Bronchial epithelial cell (primary cell): Measurements from ENCODE around the gene BCAR1. TPM values are rescaled to one million over a fixed set of nuclear protein-coding genes. Genes with fewer than 3 reads are reported as not detected.

Experiments
- DNase-seq: peaks from one replicate; pipeline ENCODE4 v3.0.0-alpha.2; 2010; ENCODE audit warnings: low read depth
- FAIRE-seq: peaks from 2 replicates; lab custom pipeline; 2011; peaks lifted over from hg19 to GRCh38; lab: Jason Lieb, UNC
- H3K27me3 ChIP-seq: 2 replicates; pipeline ENCODE4 v1.5.1; 2011; ENCODE audit warnings: low read length; ENCODE audit not compliant: control insufficient read depth, insufficient read depth
- H3K36me3 ChIP-seq: 2 replicates; pipeline ENCODE4 v1.5.1; 2011; ENCODE audit warnings: low read length; ENCODE audit not compliant: control insufficient read depth, insufficient read depth
- H3K4me3 ChIP-seq: 2 replicates; pipeline ENCODE4 v1.5.1; 2011; ENCODE audit warnings: mild to moderate bottlenecking, low read depth, low read length, control low read depth
- total RNA-seq: library from RNA; depleted of rRNA; stranded (reverse); fragments of >200 nt; gene quantifications from 2 replicates; pipeline ENCODE4 v1.2.1, GENCODE V29; 2014
- TF ChIP-seq, protein P1 (sequence below): IDR thresholded peaks from 2 replicates; pipeline ENCODE4 v1.5.1; 2011; ENCODE audit warnings: mild to moderate bottlenecking, moderate library complexity, low read length, control low read depth, inconsistent platforms; ENCODE audit not compliant: insufficient read depth, severe bottlenecking

Gene BCAR1
- total RNA-seq, 1 donor from 2014 or later, result 44.2 TPM

DNA sequence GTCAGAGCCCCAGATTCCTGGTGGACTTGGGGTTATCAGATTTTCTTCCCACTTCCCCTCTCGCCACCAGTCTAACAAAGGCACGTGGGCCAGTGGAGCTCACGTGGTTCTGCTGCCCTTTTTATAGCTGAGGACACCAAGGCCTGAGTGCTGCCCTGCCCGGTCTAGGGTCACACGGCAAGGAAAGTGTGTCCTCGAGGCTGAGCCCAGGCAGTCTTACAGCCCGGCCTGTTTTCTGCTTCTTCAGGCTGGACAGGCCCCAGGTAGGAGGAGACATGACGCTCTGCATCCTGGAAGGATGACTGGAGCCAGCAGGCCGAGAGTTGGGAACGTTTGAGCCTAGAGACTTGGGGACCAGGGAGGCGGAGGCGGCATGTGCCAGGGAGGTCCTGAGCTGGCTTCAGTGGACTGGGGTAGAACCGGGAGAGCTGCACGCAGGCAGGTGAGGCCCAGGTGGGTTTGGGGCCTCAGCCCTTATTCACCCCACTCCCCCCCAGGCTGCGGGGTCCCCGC lies 29.1 kb downstream of the BCAR1 start:
- H3K4me3 ChIP-seq, result no peak overlapping the region
- H3K36me3 ChIP-seq, result no peaks in the 10 kb centered on the region
- no peak for DNase-seq
- H3K27me3 ChIP-seq, result no peaks in the 10 kb centered on the region
- no peak for FAIRE-seq
- TF ChIP-seq, protein P1, sequence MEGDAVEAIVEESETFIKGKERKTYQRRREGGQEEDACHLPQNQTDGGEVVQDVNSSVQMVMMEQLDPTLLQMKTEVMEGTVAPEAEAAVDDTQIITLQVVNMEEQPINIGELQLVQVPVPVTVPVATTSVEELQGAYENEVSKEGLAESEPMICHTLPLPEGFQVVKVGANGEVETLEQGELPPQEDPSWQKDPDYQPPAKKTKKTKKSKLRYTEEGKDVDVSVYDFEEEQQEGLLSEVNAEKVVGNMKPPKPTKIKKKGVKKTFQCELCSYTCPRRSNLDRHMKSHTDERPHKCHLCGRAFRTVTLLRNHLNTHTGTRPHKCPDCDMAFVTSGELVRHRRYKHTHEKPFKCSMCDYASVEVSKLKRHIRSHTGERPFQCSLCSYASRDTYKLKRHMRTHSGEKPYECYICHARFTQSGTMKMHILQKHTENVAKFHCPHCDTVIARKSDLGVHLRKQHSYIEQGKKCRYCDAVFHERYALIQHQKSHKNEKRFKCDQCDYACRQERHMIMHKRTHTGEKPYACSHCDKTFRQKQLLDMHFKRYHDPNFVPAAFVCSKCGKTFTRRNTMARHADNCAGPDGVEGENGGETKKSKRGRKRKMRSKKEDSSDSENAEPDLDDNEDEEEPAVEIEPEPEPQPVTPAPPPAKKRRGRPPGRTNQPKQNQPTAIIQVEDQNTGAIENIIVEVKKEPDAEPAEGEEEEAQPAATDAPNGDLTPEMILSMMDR, result no peak

DNA sequence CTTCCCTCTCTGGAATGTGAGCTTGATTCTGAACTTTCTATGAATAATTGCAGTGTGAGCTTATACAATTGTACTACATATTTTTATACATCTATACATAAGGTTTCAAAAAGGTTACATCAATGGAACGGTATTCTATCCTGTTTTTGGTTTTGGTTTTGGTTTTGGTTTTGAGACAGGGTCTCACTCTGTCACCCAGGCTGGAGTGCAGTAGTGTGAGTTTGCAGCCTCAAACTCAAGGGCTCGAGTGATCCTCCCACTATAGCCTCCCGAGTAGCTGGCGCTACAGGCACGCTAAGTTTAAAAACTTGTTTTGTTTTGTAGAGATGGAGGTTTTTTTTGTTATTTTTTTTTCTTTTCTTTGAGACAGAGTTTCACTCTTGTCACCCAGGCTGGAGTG lies 31.6 kb downstream of the BCAR1 start:
- FAIRE-seq, result no peak
- Histone ChIP-seq H3K4me3 (no peak overlapping the region), H3K36me3 (no peaks in the 10 kb centered on the region), H3K27me3 (no peaks in the 10 kb centered on the region)
- TF ChIP-seq, protein P1, result no peak
- no peak for DNase-seq

DNA sequence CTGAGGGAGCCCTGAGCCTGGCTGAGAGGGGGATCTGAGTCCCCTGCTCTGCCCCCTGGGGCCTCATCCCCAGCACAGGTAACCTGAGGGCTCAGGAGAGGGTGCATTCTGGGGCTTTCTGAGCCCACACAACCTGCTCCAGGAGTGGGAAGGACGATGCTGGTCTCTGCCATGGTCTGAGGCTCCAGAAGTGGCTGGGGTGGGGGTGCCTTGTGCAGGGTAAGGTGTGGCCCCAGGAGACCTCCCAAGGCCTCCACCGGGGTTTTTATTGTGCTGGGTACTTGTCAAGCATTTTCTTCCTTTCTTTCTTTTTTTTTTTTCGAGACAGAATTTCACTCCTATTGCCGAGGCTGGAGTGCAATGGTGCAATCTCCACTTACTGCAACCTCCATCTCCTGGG lies 32.3 kb downstream of the BCAR1 start:
- Histone ChIP-seq H3K36me3 (no peaks in the 10 kb centered on the region), H3K4me3 (no peak overlapping the region), H3K27me3 (no peaks in the 10 kb centered on the region)
- DNase-seq (no peak), FAIRE-seq (no peak)
- TF ChIP-seq, protein P1, result no peak

DNA sequence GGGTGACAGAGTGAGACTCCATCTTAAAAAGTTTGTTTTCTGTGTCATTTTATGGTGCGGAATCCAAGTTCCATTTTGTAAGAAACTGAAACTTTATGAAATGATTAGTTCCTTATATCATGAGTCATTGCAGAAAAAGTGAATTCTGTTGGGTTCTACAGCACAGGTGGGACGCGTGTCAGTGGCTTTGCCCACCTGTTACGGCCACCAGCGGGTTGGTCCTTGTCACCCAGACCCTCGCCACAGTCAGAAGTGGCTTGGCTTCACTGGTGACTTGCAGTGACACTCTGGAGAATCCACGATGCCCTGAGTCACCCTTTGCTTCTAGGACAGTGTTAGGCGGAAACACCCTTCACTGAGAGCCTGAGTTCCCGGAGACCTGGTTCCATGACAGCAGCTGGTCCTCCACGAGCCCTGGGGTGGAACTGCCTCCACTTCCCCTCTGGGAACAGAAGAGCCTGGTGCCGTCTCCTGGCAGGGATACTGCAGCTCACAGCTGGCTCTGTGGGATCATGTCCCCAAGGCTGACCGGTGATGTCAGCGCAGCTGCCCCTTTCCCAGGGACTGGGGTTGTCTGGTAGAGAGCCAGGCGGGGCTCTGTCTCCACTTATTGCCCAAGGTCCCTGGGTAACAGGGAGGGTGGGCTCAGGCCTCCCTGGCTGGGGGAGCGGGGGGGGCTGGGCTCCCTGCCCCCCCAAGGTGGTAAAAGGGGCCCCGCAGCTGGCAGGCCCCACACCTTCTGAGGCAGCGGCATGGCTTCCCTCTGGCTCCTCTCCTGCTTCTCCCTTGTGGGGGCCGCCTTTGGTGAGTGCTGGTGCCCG lies 33.0 kb downstream of the BCAR1 start, which contains the start of gene CTRB1:
Gene CTRB1, plus strand, starts transcription at position 733 of the 821 bp plus-strand sequence. Its CDS starts 20 bp downstream, at position 753.
- Histone ChIP-seq H3K36me3 (no peaks in the 10 kb centered on the region), H3K4me3 (no peak within 1 kb of the TSS), H3K27me3 (no peaks in the 10 kb centered on the region)
- TF ChIP-seq, protein P1, result no peak
- DNase-seq (no peak), FAIRE-seq (no peak)

DNA sequence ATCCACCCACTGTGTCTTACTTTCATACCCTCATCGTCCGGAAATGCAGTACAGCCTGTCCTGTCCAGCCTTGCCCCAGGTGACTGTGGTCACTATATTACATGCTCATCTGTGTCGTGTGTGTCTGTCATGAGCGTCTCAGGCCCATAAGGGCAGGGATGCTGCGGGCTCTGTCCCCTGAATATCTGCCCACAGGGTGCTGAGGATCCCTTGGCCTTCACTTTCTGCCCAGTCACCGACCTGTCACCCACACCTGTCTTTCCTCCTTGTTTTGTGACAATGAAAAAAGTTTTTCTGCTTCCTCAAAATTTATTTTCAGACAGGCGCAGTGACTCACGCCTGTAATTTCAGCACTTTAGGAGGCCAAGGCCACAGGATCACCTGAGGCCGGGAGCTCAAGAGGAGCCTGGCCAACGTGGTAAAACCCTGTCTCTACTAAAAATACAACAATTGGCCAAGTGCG lies 34.0 kb downstream of the BCAR1 start:
- FAIRE-seq, result no peak
- Histone ChIP-seq H3K36me3 (no peaks in the 10 kb centered on the region), H3K27me3 (no peaks in the 10 kb centered on the region), H3K4me3 (no peak overlapping the region)
- no peak for DNase-seq
- TF ChIP-seq, protein P1, result no peak

DNA sequence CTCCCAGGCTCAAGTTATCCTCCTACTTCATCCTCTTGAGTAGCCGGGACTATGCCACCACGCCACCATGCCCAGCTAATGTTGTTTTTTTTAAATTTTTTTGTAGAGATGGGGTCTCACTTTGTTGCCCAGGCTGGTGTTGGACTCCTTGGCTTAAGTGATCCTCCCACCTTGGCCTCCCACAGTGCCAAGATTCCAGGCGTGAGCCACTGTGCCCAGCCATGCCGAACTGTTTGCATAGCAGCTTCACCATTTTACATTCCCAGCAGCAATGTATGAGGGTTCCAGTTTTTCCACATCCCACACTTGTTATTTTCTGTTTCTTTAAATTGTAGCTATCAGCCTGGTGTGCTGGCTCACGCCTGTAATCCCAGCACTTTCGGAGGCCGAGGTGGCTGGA lies 34.8 kb downstream of the BCAR1 start:
- Histone ChIP-seq H3K27me3 (no peaks in the 10 kb centered on the region), H3K4me3 (no peak overlapping the region), H3K36me3 (no peaks in the 10 kb centered on the region)
- TF ChIP-seq, protein P1, result no peak
- DNase-seq (no peak), FAIRE-seq (no peak)
